Fibroblast of lung (primary cell): Measurements from ENCODE around the gene EFCAB3. TPM values are rescaled to one million over a fixed set of nuclear protein-coding genes. Genes with fewer than 3 reads are reported as not detected.

Experiments
- DNase-seq, 2 donors: peaks; one replicate each; pipeline versions ENCODE4 v3.0.0 to v3.0.0-alpha.2; 2010; ENCODE audit warnings: low read depth in 2 of 2
- H2AFZ ChIP-seq: 2 replicates; pipeline ENCODE4 v1.5.1; 2012; ENCODE audit warnings: low read length, control low read depth, inconsistent platforms
- H3K27ac ChIP-seq: 2 replicates; pipeline ENCODE4 v1.5.1; 2011; ENCODE audit warnings: low read length, control low read depth; ENCODE audit not compliant: insufficient read depth
- H3K27me3 ChIP-seq: 2 replicates; pipeline ENCODE4 v1.5.1; 2011; ENCODE audit warnings: mild to moderate bottlenecking, low read length; ENCODE audit not compliant: control insufficient read depth, insufficient read depth
- H3K36me3 ChIP-seq: 2 replicates; pipeline ENCODE4 v1.5.1; 2011; ENCODE audit warnings: low read length; ENCODE audit not compliant: control insufficient read depth, insufficient read depth
- H3K4me1 ChIP-seq: 2 replicates; pipeline ENCODE4 v1.5.1; 2011; ENCODE audit warnings: low read length; ENCODE audit not compliant: control insufficient read depth, insufficient read depth; ENCODE audit errors: extremely low read depth
- H3K4me2 ChIP-seq: 2 replicates; pipeline ENCODE4 v1.5.1; 2011; ENCODE audit warnings: low read length, control low read depth; ENCODE audit not compliant: insufficient read depth; ENCODE audit errors: extremely low read depth
- H3K4me3 ChIP-seq, 4 experiments: fragments of 200-600 bp in 1 of 4; sonication (generic) in 1 of 4; replicated peaks in 1 of 4; 2 replicates each; pipeline ENCODE4 v1.5.1; 2011 to 2016; ENCODE audit warnings: low read length in 4 of 4, low read depth in 3 of 4, mild to moderate bottlenecking in 3 of 4, control low read depth in 2 of 4, inconsistent platforms in 1 of 4, mixed read lengths in 1 of 4; ENCODE audit not compliant: insufficient read depth in 1 of 4; ENCODE audit errors: control extremely low read depth in 1 of 4
- H3K79me2 ChIP-seq: 2 replicates; pipeline ENCODE4 v1.5.1; 2012; ENCODE audit warnings: mild to moderate bottlenecking, low read length, inconsistent platforms; ENCODE audit not compliant: control insufficient read depth, insufficient read depth
- H3K9ac ChIP-seq: 2 replicates; pipeline ENCODE4 v1.5.1; 2011; ENCODE audit warnings: mild to moderate bottlenecking, low read length, control low read depth; ENCODE audit not compliant: insufficient read depth
- H3K9me3 ChIP-seq: 2 replicates; pipeline ENCODE4 v1.5.1; 2012; ENCODE audit warnings: low read depth, low read length; ENCODE audit not compliant: control insufficient read depth, insufficient read depth
- H4K20me1 ChIP-seq: 2 replicates; pipeline ENCODE4 v1.5.1; 2011; ENCODE audit warnings: low read length; ENCODE audit not compliant: control insufficient read depth, insufficient read depth; ENCODE audit errors: extremely low read depth
- EZH2 ChIP-seq: IDR thresholded peaks from 2 replicates; pipeline ENCODE4 v1.5.1; 2012; ENCODE audit warnings: low read length, control low read depth, mild to moderate bottlenecking; ENCODE audit errors: missing control alignments
- polyA minus RNA-seq: library from RNA; depleted of rRNA, polyadenylated mRNA; stranded (reverse); fragments of >200 nt; gene quantifications from 2 replicates; pipeline ENCODE4 v1.2.3, GENCODE V29; 2011; ENCODE audit warnings: low replicate concordance
- polyA plus RNA-seq, 2 donors: library from polyadenylated mRNA; depleted of rRNA in 1 of 2; stranded (reverse) in 1 of 2; unstranded in 1 of 2; fragments of >200 nt; gene quantifications; 2 replicates each; pipeline ENCODE4 v1.2.1, GENCODE V29; 2011 to 2012; ENCODE audit warnings: missing spikeins in 1 of 2
- total RNA-seq: library from RNA; depleted of rRNA; stranded (reverse); fragments of >200 nt; gene quantifications from 2 replicates; pipeline ENCODE4 v1.2.1, GENCODE V29; 2014
- TF ChIP-seq, protein P1 (sequence below), 2 donors: IDR thresholded peaks in 1 of 2; conservative IDR thresholded peaks in 1 of 2; 1 replicate in 1 of 2; 2 replicates in 1 of 2; pipeline ENCODE4 v1.5.1; 2011 to 2012; ENCODE audit warnings: low read length in 2 of 2, control low read depth in 1 of 2, inconsistent platforms in 1 of 2, low read depth in 1 of 2, mild to moderate bottlenecking in 1 of 2

The EFCAB3 gene
- total RNA-seq (not detected in 2 replicates), polyA plus RNA-seq (not detected in 2 replicates), polyA minus RNA-seq (not detected in 2 replicates)
- polyA plus RNA-seq (2012) = not detected in 2 replicates

DNA sequence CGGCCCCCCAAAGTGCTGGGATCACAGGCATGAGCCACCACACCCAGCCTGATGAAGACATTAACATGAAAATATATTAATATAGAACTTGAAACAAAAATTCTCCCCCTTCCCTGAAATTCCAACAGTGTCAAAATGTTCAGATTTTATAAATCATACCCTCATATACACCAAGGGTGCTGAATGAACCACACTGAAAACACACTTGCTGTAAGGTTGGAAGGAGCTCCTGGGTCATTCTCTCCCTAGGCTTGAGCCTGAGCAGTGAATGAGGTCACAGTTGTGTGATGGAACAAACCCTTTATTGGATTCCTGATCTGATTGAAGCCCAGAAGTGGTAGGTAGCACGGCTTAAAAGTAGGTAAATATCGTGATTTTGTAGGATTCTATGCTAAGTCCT, at the start of gene EFCAB3:
TSS of gene EFCAB3 (plus strand) at position 301 of the 400 bp plus-strand sequence. CDS start 2,427 bp downstream, outside the sequence.
- H3K27me3 ChIP-seq = peaks cover 9% of the 10 kb centered on the region
- no peak within 1 kb of the TSS for H3K4me2 ChIP-seq
- no peak within 1 kb of the TSS for H3K9ac ChIP-seq
- H3K4me3 ChIP-seq = no peak within 1 kb of the TSS
- DNase-seq = no peak
- H3K36me3 ChIP-seq = no peaks in the 10 kb centered on the region
- no peak for TF ChIP-seq EZH2
- TF ChIP-seq, protein P1, sequence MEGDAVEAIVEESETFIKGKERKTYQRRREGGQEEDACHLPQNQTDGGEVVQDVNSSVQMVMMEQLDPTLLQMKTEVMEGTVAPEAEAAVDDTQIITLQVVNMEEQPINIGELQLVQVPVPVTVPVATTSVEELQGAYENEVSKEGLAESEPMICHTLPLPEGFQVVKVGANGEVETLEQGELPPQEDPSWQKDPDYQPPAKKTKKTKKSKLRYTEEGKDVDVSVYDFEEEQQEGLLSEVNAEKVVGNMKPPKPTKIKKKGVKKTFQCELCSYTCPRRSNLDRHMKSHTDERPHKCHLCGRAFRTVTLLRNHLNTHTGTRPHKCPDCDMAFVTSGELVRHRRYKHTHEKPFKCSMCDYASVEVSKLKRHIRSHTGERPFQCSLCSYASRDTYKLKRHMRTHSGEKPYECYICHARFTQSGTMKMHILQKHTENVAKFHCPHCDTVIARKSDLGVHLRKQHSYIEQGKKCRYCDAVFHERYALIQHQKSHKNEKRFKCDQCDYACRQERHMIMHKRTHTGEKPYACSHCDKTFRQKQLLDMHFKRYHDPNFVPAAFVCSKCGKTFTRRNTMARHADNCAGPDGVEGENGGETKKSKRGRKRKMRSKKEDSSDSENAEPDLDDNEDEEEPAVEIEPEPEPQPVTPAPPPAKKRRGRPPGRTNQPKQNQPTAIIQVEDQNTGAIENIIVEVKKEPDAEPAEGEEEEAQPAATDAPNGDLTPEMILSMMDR (conservative IDR thresholded peaks at IDR 0.05 in 1 of 2, IDR thresholded peaks at IDR 0.05 in 1 of 2; ENCODE audit: low read depth in 1 of 2, low read length in 2 of 2) = no peak
- H3K27ac ChIP-seq = no peak within 1 kb of the TSS
- no peaks in the 10 kb centered on the region for H3K79me2 ChIP-seq
- no peaks in the 10 kb centered on the region for H3K9me3 ChIP-seq
- H4K20me1 ChIP-seq = no peaks in the 10 kb centered on the region
- no peaks in the 10 kb centered on the region for H3K4me1 ChIP-seq
- no peak within 1 kb of the TSS for H2AFZ ChIP-seq

DNA sequence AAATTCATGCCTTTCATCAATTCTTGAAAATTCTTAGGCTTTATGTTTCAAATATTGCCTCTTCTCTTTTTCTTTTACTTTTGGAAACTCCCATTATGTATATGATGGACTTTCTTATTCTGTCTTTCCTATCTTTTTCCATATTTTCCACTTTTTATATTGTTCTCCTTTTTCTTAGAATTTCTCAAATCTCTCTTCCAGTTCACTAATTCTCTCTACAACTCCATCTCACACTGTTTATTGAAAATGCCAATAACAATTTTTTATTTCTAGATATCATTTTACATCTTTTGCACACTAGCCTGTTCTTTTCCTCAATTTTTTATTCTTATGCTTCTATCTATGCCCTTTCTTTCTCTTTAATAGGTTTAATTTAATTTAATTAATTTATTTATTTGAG, 43.8 kb upstream of the EFCAB3 start:
- no peaks in the 10 kb centered on the region for H4K20me1 ChIP-seq
- no peaks in the 10 kb centered on the region for H3K27me3 ChIP-seq
- no peak overlapping the region for H2AFZ ChIP-seq
- no peak overlapping the region for H3K4me2 ChIP-seq
- H3K27ac ChIP-seq = no peak overlapping the region
- DNase-seq = no peak
- no peaks in the 10 kb centered on the region for H3K79me2 ChIP-seq
- H3K36me3 ChIP-seq = no peaks in the 10 kb centered on the region
- H3K4me1 ChIP-seq = no peaks in the 10 kb centered on the region
- H3K4me3 ChIP-seq = no peak overlapping the region
- H3K9ac ChIP-seq = no peak overlapping the region
- TF ChIP-seq, protein P1 (conservative IDR thresholded peaks at IDR 0.05 in 1 of 2, IDR thresholded peaks at IDR 0.05 in 1 of 2; ENCODE audit: low read depth in 1 of 2, low read length in 2 of 2) = no peak
- no peak for TF ChIP-seq EZH2
- no peaks in the 10 kb centered on the region for H3K9me3 ChIP-seq

DNA sequence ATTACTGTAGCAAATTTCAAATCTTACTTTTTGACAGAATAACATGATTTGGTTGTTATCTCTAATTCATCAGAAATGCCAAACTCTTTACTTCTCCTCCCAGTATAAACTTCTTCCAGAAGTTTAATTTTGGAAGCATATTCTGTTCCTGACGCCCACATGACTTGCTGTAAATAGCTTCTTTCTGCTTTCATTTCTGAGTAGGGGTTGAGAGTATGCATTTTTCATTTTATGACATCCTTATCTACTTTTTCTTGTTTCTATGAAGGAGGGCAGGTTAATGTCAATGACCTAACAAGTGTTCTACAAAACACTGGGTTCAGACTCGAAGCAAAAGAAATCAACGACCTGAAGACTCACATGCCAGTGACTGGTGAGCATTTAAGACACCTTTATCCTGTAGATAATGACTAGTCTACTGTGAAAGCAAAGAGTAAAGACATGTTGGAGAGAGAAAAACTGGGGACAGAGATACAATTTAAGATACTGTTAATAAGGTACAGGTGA, 36.5 kb upstream of the EFCAB3 start:
- Histone ChIP-seq H3K4me3 (no peak overlapping the region), H3K79me2 (no peaks in the 10 kb centered on the region), H3K27me3 (no peaks in the 10 kb centered on the region), H3K9me3 (no peaks in the 10 kb centered on the region), H2AFZ (no peak overlapping the region), H3K4me2 (no peak overlapping the region), H3K9ac (no peak overlapping the region), H3K36me3 (no peaks in the 10 kb centered on the region), H3K4me1 (no peaks in the 10 kb centered on the region), H3K27ac (no peak overlapping the region), H4K20me1 (no peaks in the 10 kb centered on the region)
- no peak for DNase-seq
- TF ChIP-seq, protein P1 (conservative IDR thresholded peaks at IDR 0.05 in 1 of 2, IDR thresholded peaks at IDR 0.05 in 1 of 2; ENCODE audit: low read depth in 1 of 2, low read length in 2 of 2) = no peak
- no peak for TF ChIP-seq EZH2
